ENCODE results near the gene ZNF831. TPM values are rescaled to one million over a fixed set of nuclear protein-coding genes. Genes with fewer than 3 reads are reported as not detected.

The ZNF831 gene
- total RNA-seq, 4 donors from 2014 or later: 0.20 to 3.8 (median 2.3) TPM

DNA sequence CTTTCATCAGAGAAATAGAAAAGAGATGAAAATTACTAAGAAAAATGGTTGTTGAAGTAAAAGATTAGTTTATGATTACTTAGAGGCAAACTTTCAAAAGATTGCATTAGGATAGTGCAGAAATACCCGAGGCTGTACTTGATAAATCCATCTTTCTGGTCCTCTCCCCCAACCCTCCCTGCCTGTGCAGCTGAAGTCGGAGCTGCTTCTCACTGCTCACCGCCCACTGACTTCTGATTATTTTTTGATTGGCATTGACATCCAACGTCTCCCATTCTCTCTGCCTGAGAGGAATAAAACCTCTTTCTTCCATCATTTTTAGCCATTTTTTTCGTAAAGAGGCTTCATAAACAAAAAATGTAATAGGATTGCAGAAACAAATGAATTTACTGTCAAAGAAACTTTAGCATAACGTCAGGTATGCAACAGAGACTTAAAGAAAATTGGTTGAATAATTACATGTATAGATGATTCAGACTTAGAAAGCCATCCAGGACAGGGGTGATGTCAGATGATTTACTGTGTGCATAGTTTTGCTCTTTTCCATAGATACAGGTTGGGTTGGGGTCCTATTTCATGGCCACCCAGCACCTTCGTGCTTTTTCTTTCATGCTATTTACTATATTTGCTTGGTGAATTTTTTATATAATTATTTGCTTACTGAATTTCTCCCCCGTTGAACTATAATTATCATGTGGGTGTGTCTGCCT is 83.2 kb downstream of the ZNF831 start:
- Histone ChIP-seq H3K36me3 (no peaks in the 10 kb centered on the region), H3K4me3 (no peak overlapping the region), H3K9me3 (no peaks in the 10 kb centered on the region), H3K4me1 (peaks cover 0 to 2% (median 0%) of the 10 kb centered on the region in 4 donors), H3K27ac (no peak overlapping the region), H3K27me3 (peaks cover 50% of the 10 kb centered on the region)
- TF ChIP-seq POLR2AphosphoS5 (IDR thresholded peaks at IDR 0.05): no peak
- TF ChIP-seq CTCF (IDR thresholded peaks at IDR 0.05): no peak
- no peak for TF ChIP-seq POLR2A (IDR thresholded peaks at IDR 0.05)
- no peak for TF ChIP-seq EP300 (IDR thresholded peaks at IDR 0.05; ENCODE audit: low read depth)
- WGBS, 2 donors (ENCODE audit: low coverage in 1 of 2): 63 to 69% methylated on average over 8 of the region's 8 CpGs
- no peak for DNase-seq
- intact Hi-C loops (cut with DNase I; ENCODE audit: low total_unique reads) (no loop called here), in situ Hi-C loops (cut with MboI; ENCODE audit: low pct_ligation_motif_present in 1 of 4, low pct_unique_long_range_greater_than_20kb in 1 of 4, low sequenced_read_pairs in 3 of 4) (loop anchor here in 1 of 4 donors (25.0 kb wide), 1 partner anchor 140 kb away; no protein-coding TSS in a partner anchor)

DNA sequence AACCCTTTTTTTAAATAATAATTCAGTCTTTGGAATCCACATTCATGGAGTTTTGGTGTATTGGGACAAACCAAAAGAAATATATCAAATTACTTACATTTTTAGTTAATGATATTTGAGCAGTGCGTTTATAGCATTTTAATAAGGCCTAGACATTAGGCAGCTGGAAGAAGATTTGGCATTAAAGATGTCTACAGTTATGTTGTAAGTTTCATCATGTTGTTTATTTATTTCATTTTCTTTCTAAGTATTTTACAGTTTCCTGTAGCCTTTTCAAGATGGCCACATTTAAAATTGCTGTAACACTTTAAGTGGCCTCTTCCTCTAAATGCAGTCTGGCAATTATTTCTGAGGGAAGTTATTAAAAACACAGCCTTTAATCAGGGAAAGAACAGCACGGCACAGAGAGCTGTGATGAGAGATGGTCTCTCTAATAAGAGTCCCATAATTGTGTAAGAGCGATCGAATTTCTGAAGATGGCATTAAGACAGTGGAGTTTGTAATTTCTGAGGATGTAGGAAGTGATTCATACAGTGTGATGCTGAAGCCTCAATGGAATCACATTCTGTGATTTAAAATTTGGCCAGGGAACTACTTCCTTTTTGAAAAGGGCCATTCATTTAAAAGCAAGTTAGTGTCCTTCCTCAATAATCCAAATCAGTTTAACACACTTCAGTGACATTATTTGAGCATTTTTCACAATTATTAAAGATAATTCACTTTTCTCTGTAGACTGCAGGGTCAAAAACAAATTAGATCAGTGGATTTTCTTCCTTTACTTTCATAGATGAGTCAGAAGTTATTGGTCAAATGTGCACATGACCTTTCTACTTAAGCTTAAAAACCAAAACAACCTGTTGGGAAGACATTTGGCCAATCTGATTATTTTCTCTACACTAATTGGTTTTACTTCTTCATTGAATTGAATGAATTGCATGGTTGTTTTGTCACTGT is 84.4 kb downstream of the ZNF831 start:
- no peak for TF ChIP-seq POLR2A (IDR thresholded peaks at IDR 0.05)
- TF ChIP-seq POLR2AphosphoS5 (IDR thresholded peaks at IDR 0.05): no peak
- no peak for TF ChIP-seq CTCF (IDR thresholded peaks at IDR 0.05)
- TF ChIP-seq EP300 (IDR thresholded peaks at IDR 0.05; ENCODE audit: low read depth): no peak
- intact Hi-C loops (cut with DNase I; ENCODE audit: low total_unique reads) (no loop called here), in situ Hi-C loops (cut with MboI; ENCODE audit: low pct_ligation_motif_present in 1 of 4, low pct_unique_long_range_greater_than_20kb in 1 of 4, low sequenced_read_pairs in 3 of 4) (loop anchor here in 1 of 4 donors (25.0 kb wide), 1 partner anchor 139 kb away; no protein-coding TSS in a partner anchor)
- 72 to 73% methylated on average over 4 of the region's 4 CpGs for WGBS, 2 donors (ENCODE audit: low coverage in 1 of 2)
- H3K27ac ChIP-seq: no peak overlapping the region
- H3K9me3 ChIP-seq: no peaks in the 10 kb centered on the region
- peaks cover 46% of the 10 kb centered on the region for H3K27me3 ChIP-seq
- peaks cover 0 to 2% (median 0%) of the 10 kb centered on the region in 4 donors for H3K4me1 ChIP-seq
- H3K4me3 ChIP-seq: no peak overlapping the region
- no peaks in the 10 kb centered on the region for H3K36me3 ChIP-seq
- no peak for DNase-seq

GRCh38 chr20:59250293-59250692 is 86.7 kb downstream of the ZNF831 start:
- H3K36me3 ChIP-seq: no peaks in the 10 kb centered on the region
- no peak overlapping the region for H3K4me3 ChIP-seq
- intact Hi-C loops (cut with DNase I; ENCODE audit: low total_unique reads): no loop called here
- H3K27ac ChIP-seq: no peak overlapping the region
- no peak for TF ChIP-seq EP300 (IDR thresholded peaks at IDR 0.05; ENCODE audit: low read depth)
- TF ChIP-seq CTCF (IDR thresholded peaks at IDR 0.05): no peak
- TF ChIP-seq POLR2A (IDR thresholded peaks at IDR 0.05): no peak
- TF ChIP-seq POLR2AphosphoS5 (IDR thresholded peaks at IDR 0.05): no peak
- 84 to 100% methylated on average over 1 to 6 of the region's 6 CpGs for WGBS, 2 donors (ENCODE audit: low coverage in 1 of 2)
- H3K9me3 ChIP-seq: no peaks in the 10 kb centered on the region
- H3K4me1 ChIP-seq: peaks cover 0 to 2% (median 0%) of the 10 kb centered on the region in 4 donors
- no peak for DNase-seq
- in situ Hi-C loops (cut with MboI; ENCODE audit: low pct_ligation_motif_present in 1 of 4, low pct_unique_long_range_greater_than_20kb in 1 of 4, low sequenced_read_pairs in 3 of 4): no loop called here
- H3K27me3 ChIP-seq: peaks cover 40% of the 10 kb centered on the region

- Histone ChIP-seq H3K27me3 (peaks cover 45% of the 10 kb centered on the region), H3K4me3 (no peak overlapping the region), H3K27ac (peak overlapping the region in 1 of 4 donors; percentile 43), H3K36me3 (no peaks in the 10 kb centered on the region), H3K9me3 (no peaks in the 10 kb centered on the region), H3K4me1 (no peaks in the 10 kb centered on the region)
- no peak for DNase-seq
- in situ Hi-C loops (cut with MboI; ENCODE audit: low pct_ligation_motif_present in 1 of 4, low pct_unique_long_range_greater_than_20kb in 1 of 4, low sequenced_read_pairs in 3 of 4) (no loop called here), intact Hi-C loops (cut with DNase I; ENCODE audit: low total_unique reads) (no loop called here)
- WGBS, 2 donors (ENCODE audit: low coverage in 1 of 2): 58 to 85% methylated on average over 6 of the region's 6 CpGs
- TF ChIP-seq EP300 (IDR thresholded peaks at IDR 0.05; ENCODE audit: low read depth) (no peak), POLR2AphosphoS5 (IDR thresholded peaks at IDR 0.05) (no peak), POLR2A (IDR thresholded peaks at IDR 0.05) (no peak), CTCF (IDR thresholded peaks at IDR 0.05) (no peak)
Measured at GRCh38 chr20:59253325-59253724, 89.7 kb downstream of the ZNF831 start.
